Tibial nerve (tissue), 4 donors: ENCODE results near the gene IL36A. TPM values are rescaled to one million over a fixed set of nuclear protein-coding genes. Genes with fewer than 3 reads are reported as not detected.

Experiments
- DNase-seq, 2 donors: peaks; one replicate each; pipeline ENCODE4 v3.0.0-alpha.2; 2019; ENCODE audit warnings: low spot score in 2 of 2
- H3K27ac ChIP-seq, 4 donors: fragments of 200-600 bp; sonication (generic) in 3 of 4; one replicate each; pipeline ENCODE4 v1.5.1; 2017 to 2019; ENCODE audit warnings: mild to moderate bottlenecking in 1 of 4
- H3K27me3 ChIP-seq, 2 donors: fragments of 200-600 bp; sonication (generic) in 1 of 2; one replicate each; pipeline versions ENCODE4 v1.5.1 to v1.6.0; 2017 to 2019
- H3K36me3 ChIP-seq, 3 donors: fragments of 200-600 bp; sonication (generic); one replicate each; pipeline ENCODE4 v1.5.1; 2018 to 2019
- H3K4me1 ChIP-seq, 4 donors: fragments of 200-600 bp; sonication (generic) in 3 of 4; one replicate each; pipeline ENCODE4 v1.5.1; 2017 to 2019
- H3K4me3 ChIP-seq, 4 donors: fragments of 200-600 bp; sonication (generic) in 3 of 4; one replicate each; pipeline ENCODE4 v1.5.1; 2017 to 2019; ENCODE audit warnings: mild to moderate bottlenecking in 1 of 4, moderate library complexity in 1 of 4
- H3K9me3 ChIP-seq, 4 donors: fragments of 200-600 bp; sonication (generic) in 3 of 4; one replicate each; pipeline ENCODE4 v1.5.1; 2017 to 2019
- EP300 ChIP-seq, 2 donors: sonication (generic); formaldehyde crosslinking; IDR thresholded peaks; one replicate each; pipeline ENCODE4 v1.6.1; 2017; ENCODE audit warnings: antibody characterized with exemption in 2 of 2, mild to moderate bottlenecking in 1 of 2
- POLR2A ChIP-seq, 2 donors: fragments of 450-650 bp; IDR thresholded peaks; one replicate each; pipeline ENCODE4 v1.6.1; 2017; ENCODE audit warnings: antibody characterized with exemption in 2 of 2, mild to moderate bottlenecking in 2 of 2, moderate library complexity in 2 of 2
- WGBS, 2 donors: methylation state at CpG; one replicate each; pipeline ENCODE4 v1.1.5; 2018; 5-methylcytosine and 5-hydroxymethylcytosine counted together
- total RNA-seq, 4 donors: library from RNA; depleted of rRNA; stranded (reverse); fragments of >200 nt; gene quantifications; one replicate each; pipeline ENCODE4 v1.1.0, GENCODE V29; 2016
- TF ChIP-seq, protein P1 (sequence below), 5 experiments: fragments of 200-600 bp in 3 of 5; fragments of 450-650 bp in 2 of 5; sonication (generic) in 3 of 5; IDR thresholded peaks; one replicate each; pipeline ENCODE4 v1.5.1; 2016 to 2019; ENCODE audit warnings: antibody characterized with exemption in 5 of 5, mild to moderate bottlenecking in 3 of 5, moderate library complexity in 2 of 5

The IL36A gene
- total RNA-seq, 4 donors from 2014 or later, result not detected

DNA sequence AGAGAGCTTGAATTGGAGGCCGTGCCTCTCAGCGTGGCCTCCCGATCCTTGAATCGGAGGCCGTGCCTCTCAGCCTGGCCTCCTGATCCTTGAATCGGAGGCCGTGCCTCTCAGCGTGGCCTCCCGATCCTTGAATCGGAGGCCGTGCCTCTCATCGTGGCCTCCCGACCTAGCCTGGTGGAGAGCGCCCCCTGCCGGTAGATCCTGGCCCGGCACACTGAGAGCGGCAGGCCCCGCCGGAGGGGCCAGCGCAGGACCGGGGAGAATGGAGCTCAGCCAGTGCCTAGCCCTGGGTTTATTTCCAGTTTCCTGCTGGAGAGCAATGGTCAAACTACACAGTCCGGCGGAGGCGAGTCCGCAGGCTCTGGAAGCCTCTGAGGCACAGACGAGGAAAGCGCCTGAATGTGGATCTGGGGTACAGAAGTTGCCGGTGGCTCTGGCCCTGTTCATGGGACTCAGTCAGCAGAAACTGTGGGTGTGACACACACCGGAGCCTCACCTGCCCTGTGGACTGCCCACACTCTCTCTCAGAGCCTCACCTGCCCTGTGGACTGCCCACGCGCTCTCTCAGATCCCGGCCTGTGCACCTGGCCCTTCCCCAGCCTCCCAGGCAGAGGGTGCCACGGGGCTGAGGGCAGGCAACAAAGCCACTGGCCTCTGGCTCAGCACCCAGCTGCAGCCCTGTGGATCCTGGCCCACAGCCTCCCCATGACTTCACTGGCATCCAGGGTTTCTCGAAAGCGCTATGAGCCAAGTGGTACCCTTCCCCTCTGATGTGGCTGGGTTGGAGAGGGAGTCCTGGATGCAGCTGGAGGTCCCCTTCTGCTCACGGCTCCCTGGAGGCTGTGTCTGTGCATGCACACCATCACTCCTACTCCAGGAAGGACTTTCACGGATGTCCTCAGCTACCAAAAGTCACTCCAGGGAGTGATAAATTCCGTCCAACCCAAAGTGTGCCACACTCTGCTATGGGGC lies 45.9 kb downstream of the IL36A start:
- no peaks in the 10 kb centered on the region for H3K36me3 ChIP-seq
- H3K27ac ChIP-seq, result no peak overlapping the region
- no peak overlapping the region for H3K4me3 ChIP-seq
- TF ChIP-seq POLR2A (IDR thresholded peaks at IDR 0.05), result no peak
- no peak for TF ChIP-seq EP300 (IDR thresholded peaks at IDR 0.05)
- TF ChIP-seq, protein P1, sequence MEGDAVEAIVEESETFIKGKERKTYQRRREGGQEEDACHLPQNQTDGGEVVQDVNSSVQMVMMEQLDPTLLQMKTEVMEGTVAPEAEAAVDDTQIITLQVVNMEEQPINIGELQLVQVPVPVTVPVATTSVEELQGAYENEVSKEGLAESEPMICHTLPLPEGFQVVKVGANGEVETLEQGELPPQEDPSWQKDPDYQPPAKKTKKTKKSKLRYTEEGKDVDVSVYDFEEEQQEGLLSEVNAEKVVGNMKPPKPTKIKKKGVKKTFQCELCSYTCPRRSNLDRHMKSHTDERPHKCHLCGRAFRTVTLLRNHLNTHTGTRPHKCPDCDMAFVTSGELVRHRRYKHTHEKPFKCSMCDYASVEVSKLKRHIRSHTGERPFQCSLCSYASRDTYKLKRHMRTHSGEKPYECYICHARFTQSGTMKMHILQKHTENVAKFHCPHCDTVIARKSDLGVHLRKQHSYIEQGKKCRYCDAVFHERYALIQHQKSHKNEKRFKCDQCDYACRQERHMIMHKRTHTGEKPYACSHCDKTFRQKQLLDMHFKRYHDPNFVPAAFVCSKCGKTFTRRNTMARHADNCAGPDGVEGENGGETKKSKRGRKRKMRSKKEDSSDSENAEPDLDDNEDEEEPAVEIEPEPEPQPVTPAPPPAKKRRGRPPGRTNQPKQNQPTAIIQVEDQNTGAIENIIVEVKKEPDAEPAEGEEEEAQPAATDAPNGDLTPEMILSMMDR (IDR thresholded peaks at IDR 0.05), result no peak
- WGBS, 2 donors, result 92 to 94% methylated on average over 35 to 38 of the region's 38 CpGs
- H3K9me3 ChIP-seq, result peaks cover 0 to 24% (median 0%) of the 10 kb centered on the region in 4 donors
- no peaks in the 10 kb centered on the region for H3K4me1 ChIP-seq
- no peak for DNase-seq
- no peaks in the 10 kb centered on the region for H3K27me3 ChIP-seq

DNA sequence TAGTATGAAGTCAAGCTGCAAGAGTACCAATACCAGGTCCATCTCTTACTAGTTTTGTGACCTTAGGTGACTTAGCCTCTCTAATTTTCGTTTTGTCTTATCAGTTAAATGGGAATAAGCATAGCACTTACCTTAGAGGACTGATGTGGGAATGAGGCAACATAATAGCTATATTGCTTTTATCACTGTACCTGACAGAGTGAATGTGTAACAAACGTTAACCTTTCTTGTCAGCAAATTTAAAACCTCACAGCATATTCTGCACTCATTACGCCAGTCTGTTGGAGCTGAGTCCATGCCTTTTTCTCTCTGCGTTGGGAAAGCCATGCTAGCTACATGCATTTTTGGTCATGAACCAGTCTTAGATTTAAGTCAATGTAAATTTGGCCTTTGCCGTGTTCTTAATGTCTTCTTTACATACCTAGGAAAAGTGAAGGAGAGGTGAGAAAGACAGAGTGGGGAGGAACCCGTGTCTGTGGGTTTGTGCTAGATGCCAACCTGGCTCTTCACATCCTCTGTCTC lies 47.2 kb downstream of the IL36A start, which contains the start of gene IL36B:
TSS of gene IL36B (minus strand) at position 472 of the 522 bp plus-strand sequence.
- no peak for TF ChIP-seq POLR2A (IDR thresholded peaks at IDR 0.05)
- no peak for TF ChIP-seq EP300 (IDR thresholded peaks at IDR 0.05)
- TF ChIP-seq, protein P1 (IDR thresholded peaks at IDR 0.05), result no peak
- Histone ChIP-seq H3K27ac (no peak within 1 kb of the TSS), H3K4me1 (no peaks in the 10 kb centered on the region), H3K4me3 (no peak within 1 kb of the TSS), H3K27me3 (no peaks in the 10 kb centered on the region), H3K36me3 (no peaks in the 10 kb centered on the region), H3K9me3 (peaks cover 0 to 24% (median 0%) of the 10 kb centered on the region in 4 donors)
- 75 to 76% methylated on average over 6 of the region's 6 CpGs for WGBS, 2 donors
- no peak for DNase-seq

DNA sequence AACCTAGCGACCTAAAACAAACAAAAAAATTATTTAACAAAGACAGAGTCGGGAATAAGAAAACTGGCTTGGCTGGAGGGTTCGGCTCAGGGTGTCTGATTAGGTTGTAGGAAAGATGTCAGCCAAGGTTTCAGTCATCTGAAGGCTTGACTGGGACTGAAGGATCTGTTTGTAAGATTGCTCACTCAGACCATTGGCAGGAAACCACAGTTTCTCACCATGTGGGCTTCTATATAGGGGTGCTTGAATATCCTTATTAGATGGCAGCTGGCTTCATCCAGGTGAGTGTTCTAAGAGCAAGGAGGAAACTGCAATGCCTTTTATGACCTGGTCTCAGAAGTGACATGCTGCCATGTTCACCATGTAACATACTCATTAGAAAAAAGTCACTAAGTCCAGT lies 48.4 kb downstream of the IL36A start:
- Histone ChIP-seq H3K9me3 (peaks cover 0 to 24% (median 0%) of the 10 kb centered on the region in 4 donors), H3K27ac (no peak overlapping the region), H3K4me1 (no peaks in the 10 kb centered on the region), H3K36me3 (no peaks in the 10 kb centered on the region), H3K27me3 (no peaks in the 10 kb centered on the region), H3K4me3 (no peak overlapping the region)
- no peak for DNase-seq
- TF ChIP-seq POLR2A (IDR thresholded peaks at IDR 0.05) (no peak), EP300 (IDR thresholded peaks at IDR 0.05) (no peak)
- TF ChIP-seq, protein P1 (IDR thresholded peaks at IDR 0.05), result no peak
- 70 to 83% methylated on average over 3 of the region's 3 CpGs for WGBS, 2 donors

DNA sequence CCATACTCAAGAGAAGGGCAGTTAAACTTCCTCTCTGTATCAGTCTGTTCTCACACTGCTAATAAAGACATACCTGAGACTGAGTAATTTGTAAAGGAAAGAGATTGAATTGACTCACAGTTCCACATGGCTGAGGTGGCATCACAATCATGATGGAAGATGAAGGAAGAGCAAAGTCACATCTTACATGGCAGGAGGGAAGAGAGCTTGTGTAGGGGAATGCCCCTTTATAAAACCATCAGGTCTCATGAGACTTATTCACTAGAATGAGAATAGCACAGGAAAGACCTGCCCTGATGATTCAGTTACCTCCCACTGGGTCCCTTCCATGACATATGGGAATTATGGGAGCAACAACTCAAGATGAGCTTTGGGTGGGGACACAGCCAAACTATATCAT lies 48.8 kb downstream of the IL36A start:
- no peaks in the 10 kb centered on the region for H3K4me1 ChIP-seq
- no peak for TF ChIP-seq EP300 (IDR thresholded peaks at IDR 0.05)
- TF ChIP-seq, protein P1 (IDR thresholded peaks at IDR 0.05), result no peak
- TF ChIP-seq POLR2A (IDR thresholded peaks at IDR 0.05), result no peak
- no peak for DNase-seq
- H3K36me3 ChIP-seq, result no peaks in the 10 kb centered on the region
- H3K27me3 ChIP-seq, result no peaks in the 10 kb centered on the region
- no peak overlapping the region for H3K27ac ChIP-seq
- H3K4me3 ChIP-seq, result no peak overlapping the region
- H3K9me3 ChIP-seq, result peaks cover 0 to 24% (median 0%) of the 10 kb centered on the region in 4 donors

DNA sequence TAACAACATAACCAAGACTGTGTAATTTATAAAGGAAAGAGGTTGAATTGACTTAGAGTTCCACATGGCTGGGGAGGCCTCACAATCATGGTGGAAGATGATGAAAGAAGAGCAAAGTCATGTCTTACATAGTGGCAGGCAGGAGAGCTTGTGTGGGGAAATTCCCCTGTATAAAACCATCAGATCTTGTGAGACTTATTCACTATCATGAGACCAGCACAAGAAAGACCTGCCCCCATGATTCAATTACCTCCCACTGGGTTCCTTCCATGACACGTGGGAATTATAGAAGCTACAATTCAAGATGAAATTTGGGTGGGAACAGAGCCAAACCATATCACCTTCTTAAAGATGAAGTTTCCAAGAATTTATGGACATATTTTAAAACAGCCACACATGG lies 51.3 kb downstream of the IL36A start:
- Histone ChIP-seq H3K36me3 (no peaks in the 10 kb centered on the region), H3K27me3 (no peaks in the 10 kb centered on the region), H3K9me3 (peaks cover 0 to 16% (median 0%) of the 10 kb centered on the region in 4 donors), H3K4me3 (no peak overlapping the region), H3K4me1 (no peaks in the 10 kb centered on the region), H3K27ac (no peak overlapping the region)
- WGBS, 2 donors, result 50 to 63% methylated on average over 1 of the region's 1 CpG
- no peak for DNase-seq
- TF ChIP-seq, protein P1 (IDR thresholded peaks at IDR 0.05), result no peak
- TF ChIP-seq EP300 (IDR thresholded peaks at IDR 0.05), result no peak
- TF ChIP-seq POLR2A (IDR thresholded peaks at IDR 0.05), result no peak
